ENCODE measurements around the gene ZNF334. TPM values are rescaled to one million over a fixed set of nuclear protein-coding genes. Genes with fewer than 3 reads are reported as not detected.

Gene ZNF334
- total RNA-seq, 1 experiment from 2014 or later = 18.7 TPM

GRCh38 chr20:46477640-46478039 lies 35.7 kb downstream of the ZNF334 start:
- H3K4me1 Mint-ChIP-seq = peaks cover 29% of the 10 kb centered on the region

GRCh38 chr20:46477225-46477624 lies 36.1 kb downstream of the ZNF334 start:
- peaks cover 14% of the 10 kb centered on the region; the same call in 1 of the 2 replicates for H3K36me3 Mint-ChIP-seq
- DNase-seq (ENCODE audit: low spot score) (no peak), ATAC-seq (no peak)
- no peak overlapping the region for H3K27ac Mint-ChIP-seq
- H3K4me1 Mint-ChIP-seq = peaks cover 29% of the 10 kb centered on the region
- TF ChIP-seq MAX (CRISPR knock-in tag; IDR thresholded peaks at IDR 0.05) = no peak
- peak; percentile 59; the same call in 1 of the 2 replicates for TF ChIP-seq ZNF121 (CRISPR knock-in tag; IDR thresholded peaks at IDR 0.05)
- CTCF ChIA-PET = interaction anchor here (1.3 kb wide), 1 partner anchor 39 kb away, joined by 3 read pairs; no protein-coding TSS in a partner anchor
- H3K9me3 Mint-ChIP-seq = peaks cover 15% of the 10 kb centered on the region; the same call in 1 of the 2 replicates
- no peaks in the 10 kb centered on the region for H3K27me3 Mint-ChIP-seq (ENCODE audit: low read depth)
- POLR2A ChIA-PET = no interaction called here
- H3K4me3 Mint-ChIP-seq = no peak overlapping the region

More at GRCh38 chr20:46477640-46478039, 35.7 kb downstream of the ZNF334 start:
- Mint-ChIP-seq H3K4me3 (no peak overlapping the region), H3K36me3 (peaks cover 14% of the 10 kb centered on the region; the same call in 1 of the 2 replicates), H3K9me3 (peaks cover 15% of the 10 kb centered on the region; the same call in 1 of the 2 replicates), H3K27ac (no peak overlapping the region), H3K27me3 (ENCODE audit: low read depth) (no peaks in the 10 kb centered on the region)
- DNase-seq (ENCODE audit: low spot score) = no peak
- TF ChIP-seq, protein P1, sequence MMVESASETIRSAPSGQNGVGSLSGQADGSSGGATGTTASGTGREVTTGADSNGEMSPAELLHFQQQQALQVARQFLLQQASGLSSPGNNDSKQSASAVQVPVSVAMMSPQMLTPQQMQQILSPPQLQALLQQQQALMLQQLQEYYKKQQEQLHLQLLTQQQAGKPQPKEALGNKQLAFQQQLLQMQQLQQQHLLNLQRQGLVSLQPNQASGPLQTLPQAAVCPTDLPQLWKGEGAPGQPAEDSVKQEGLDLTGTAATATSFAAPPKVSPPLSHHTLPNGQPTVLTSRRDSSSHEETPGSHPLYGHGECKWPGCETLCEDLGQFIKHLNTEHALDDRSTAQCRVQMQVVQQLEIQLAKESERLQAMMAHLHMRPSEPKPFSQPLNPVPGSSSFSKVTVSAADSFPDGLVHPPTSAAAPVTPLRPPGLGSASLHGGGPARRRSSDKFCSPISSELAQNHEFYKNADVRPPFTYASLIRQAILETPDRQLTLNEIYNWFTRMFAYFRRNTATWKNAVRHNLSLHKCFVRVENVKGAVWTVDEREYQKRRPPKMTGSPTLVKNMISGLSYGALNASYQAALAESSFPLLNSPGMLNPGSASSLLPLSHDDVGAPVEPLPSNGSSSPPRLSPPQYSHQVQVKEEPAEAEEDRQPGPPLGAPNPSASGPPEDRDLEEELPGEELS (CRISPR knock-in tag; IDR thresholded peaks at IDR 0.05) = no peak
- no peak for ATAC-seq
- ChIA-PET POLR2A (no interaction called here), CTCF (interaction anchor here (1.3 kb wide), 1 partner anchor 40 kb away, joined by 3 read pairs; no protein-coding TSS in a partner anchor)

- peaks cover 6% of the 10 kb centered on the region; the same call in 1 of the 2 replicates for H3K9me3 Mint-ChIP-seq
- H3K4me1 Mint-ChIP-seq = peaks cover 5% of the 10 kb centered on the region
- no peak overlapping the region for H3K4me3 Mint-ChIP-seq
- H3K27me3 Mint-ChIP-seq (ENCODE audit: low read depth) = no peaks in the 10 kb centered on the region
- no peaks in the 10 kb centered on the region for H3K36me3 Mint-ChIP-seq
- H3K27ac Mint-ChIP-seq = no peak overlapping the region
- ATAC-seq = no peak
- ChIA-PET CTCF (interaction anchor here (1.3 kb wide), 1 partner anchor 17 kb away, joined by 3 read pairs; no protein-coding TSS in a partner anchor), POLR2A (no interaction called here)
- TF ChIP-seq, protein P2, sequence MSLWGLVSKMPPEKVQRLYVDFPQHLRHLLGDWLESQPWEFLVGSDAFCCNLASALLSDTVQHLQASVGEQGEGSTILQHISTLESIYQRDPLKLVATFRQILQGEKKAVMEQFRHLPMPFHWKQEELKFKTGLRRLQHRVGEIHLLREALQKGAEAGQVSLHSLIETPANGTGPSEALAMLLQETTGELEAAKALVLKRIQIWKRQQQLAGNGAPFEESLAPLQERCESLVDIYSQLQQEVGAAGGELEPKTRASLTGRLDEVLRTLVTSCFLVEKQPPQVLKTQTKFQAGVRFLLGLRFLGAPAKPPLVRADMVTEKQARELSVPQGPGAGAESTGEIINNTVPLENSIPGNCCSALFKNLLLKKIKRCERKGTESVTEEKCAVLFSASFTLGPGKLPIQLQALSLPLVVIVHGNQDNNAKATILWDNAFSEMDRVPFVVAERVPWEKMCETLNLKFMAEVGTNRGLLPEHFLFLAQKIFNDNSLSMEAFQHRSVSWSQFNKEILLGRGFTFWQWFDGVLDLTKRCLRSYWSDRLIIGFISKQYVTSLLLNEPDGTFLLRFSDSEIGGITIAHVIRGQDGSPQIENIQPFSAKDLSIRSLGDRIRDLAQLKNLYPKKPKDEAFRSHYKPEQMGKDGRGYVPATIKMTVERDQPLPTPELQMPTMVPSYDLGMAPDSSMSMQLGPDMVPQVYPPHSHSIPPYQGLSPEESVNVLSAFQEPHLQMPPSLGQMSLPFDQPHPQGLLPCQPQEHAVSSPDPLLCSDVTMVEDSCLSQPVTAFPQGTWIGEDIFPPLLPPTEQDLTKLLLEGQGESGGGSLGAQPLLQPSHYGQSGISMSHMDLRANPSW (CRISPR knock-in tag; conservative IDR thresholded peaks at IDR 0.05; ENCODE audit: low read depth) = no peak
- TF ChIP-seq ZNF232 (CRISPR knock-in tag; IDR thresholded peaks at IDR 0.05) = no peak
- TF ChIP-seq JUN (CRISPR knock-in tag; IDR thresholded peaks at IDR 0.05) = no peak
- DNase-seq (ENCODE audit: low spot score) = no peak
Measured at GRCh38 chr20:46468508-46468907, 44.9 kb downstream of the ZNF334 start.

GRCh38 chr20:46464451-46464850 lies 48.9 kb downstream of the ZNF334 start:
- Mint-ChIP-seq H3K27me3 (ENCODE audit: low read depth) (no peaks in the 10 kb centered on the region), H3K36me3 (no peaks in the 10 kb centered on the region), H3K27ac (no peak overlapping the region), H3K4me1 (peaks cover 12% of the 10 kb centered on the region), H3K9me3 (no peaks in the 10 kb centered on the region), H3K4me3 (no peak overlapping the region)
- CTCF ChIA-PET = interaction anchor here (0.9 to 1.3 kb wide), 2 partner anchors 26 to 58 kb away, joined by 4 read pairs; partner anchors contain the start of gene ELMO2
- POLR2A ChIA-PET = no interaction called here
- ATAC-seq (no peak), DNase-seq (ENCODE audit: low spot score) (no peak)
- TF ChIP-seq ERG (CRISPR knock-in tag; IDR thresholded peaks at IDR 0.05) = no peak
- no peak for TF ChIP-seq USF2 (CRISPR knock-in tag; IDR thresholded peaks at IDR 0.05)
- no peak for TF ChIP-seq GRHL2 (CRISPR knock-in tag; IDR thresholded peaks at IDR 0.05; ENCODE audit: insufficient replicate concordance, severe bottlenecking)
- no peak for TF ChIP-seq TCF7 (CRISPR knock-in tag; IDR thresholded peaks at IDR 0.05; ENCODE audit: low read depth)
- no peak for TF ChIP-seq PRDM15 (CRISPR knock-in tag; IDR thresholded peaks at IDR 0.05)
- no peak for TF ChIP-seq ATF1 (CRISPR knock-in tag; IDR thresholded peaks at IDR 0.05)
- TF ChIP-seq, protein P1 (CRISPR knock-in tag; IDR thresholded peaks at IDR 0.05) = no peak
- no peak for TF ChIP-seq PRRX2 (CRISPR knock-in tag; IDR thresholded peaks at IDR 0.05)
- TF ChIP-seq TP53 (CRISPR knock-in tag; IDR thresholded peaks at IDR 0.05) = no peak
- TF ChIP-seq JUN (CRISPR knock-in tag; IDR thresholded peaks at IDR 0.05) = no peak
- no peak for TF ChIP-seq JAZF1 (CRISPR knock-in tag; IDR thresholded peaks at IDR 0.05)
